ENCODE results near the gene STYXL2.

The STYXL2 gene

GRCh38 chr1:167119696-167120095 lies 25.8 kb downstream of the STYXL2 start:
- H3K27me3 ChIP-seq (ENCODE audit: insufficient read depth, poor library complexity, severe bottlenecking) = no peaks in the 10 kb centered on the region
- DNase-seq (ENCODE audit: low read depth in 1 of 2, low spot score in 1 of 2) = no peak
- no peak overlapping the region for H3K4me3 ChIP-seq (replicated peaks; ENCODE audit: insufficient read depth, low read length)
- no peak overlapping the region for H3K27ac ChIP-seq (replicated peaks)
- TF ChIP-seq POLR2AphosphoS5 (IDR thresholded peaks at IDR 0.05; ENCODE audit: low read depth) = no peak
- TF ChIP-seq, protein P1, sequence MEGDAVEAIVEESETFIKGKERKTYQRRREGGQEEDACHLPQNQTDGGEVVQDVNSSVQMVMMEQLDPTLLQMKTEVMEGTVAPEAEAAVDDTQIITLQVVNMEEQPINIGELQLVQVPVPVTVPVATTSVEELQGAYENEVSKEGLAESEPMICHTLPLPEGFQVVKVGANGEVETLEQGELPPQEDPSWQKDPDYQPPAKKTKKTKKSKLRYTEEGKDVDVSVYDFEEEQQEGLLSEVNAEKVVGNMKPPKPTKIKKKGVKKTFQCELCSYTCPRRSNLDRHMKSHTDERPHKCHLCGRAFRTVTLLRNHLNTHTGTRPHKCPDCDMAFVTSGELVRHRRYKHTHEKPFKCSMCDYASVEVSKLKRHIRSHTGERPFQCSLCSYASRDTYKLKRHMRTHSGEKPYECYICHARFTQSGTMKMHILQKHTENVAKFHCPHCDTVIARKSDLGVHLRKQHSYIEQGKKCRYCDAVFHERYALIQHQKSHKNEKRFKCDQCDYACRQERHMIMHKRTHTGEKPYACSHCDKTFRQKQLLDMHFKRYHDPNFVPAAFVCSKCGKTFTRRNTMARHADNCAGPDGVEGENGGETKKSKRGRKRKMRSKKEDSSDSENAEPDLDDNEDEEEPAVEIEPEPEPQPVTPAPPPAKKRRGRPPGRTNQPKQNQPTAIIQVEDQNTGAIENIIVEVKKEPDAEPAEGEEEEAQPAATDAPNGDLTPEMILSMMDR (IDR thresholded peaks at IDR 0.05; ENCODE audit: insufficient read depth, low read length) = no peak
- no peak for TF ChIP-seq SPI1 (IDR thresholded peaks at IDR 0.05; ENCODE audit: borderline replicate concordance, low read depth)
- no peak for TF ChIP-seq REST (IDR thresholded peaks at IDR 0.05; ENCODE audit: insufficient replicate concordance, low read depth)
- no peak for TF ChIP-seq GABPA (IDR thresholded peaks at IDR 0.05; ENCODE audit: low read depth)

DNA sequence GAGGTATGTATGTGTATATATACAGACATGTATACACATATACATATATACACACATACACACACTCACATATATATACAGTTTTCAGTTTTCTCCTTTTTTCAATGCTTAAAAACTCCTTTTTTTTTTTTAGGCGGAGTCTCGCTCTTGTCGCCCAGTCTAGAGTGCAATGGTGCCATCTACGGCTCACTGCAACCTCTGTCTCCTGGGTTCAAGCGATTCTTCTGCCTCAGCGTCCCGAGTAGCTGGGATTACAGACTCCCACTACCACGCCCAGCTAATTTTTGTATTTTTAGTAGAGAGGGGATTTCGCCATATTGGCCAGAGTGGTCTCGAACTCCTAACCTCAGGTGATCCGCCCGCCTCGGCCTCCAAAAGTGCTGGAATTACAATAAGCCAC lies 27.0 kb downstream of the STYXL2 start:
- H3K27ac ChIP-seq (replicated peaks) = no peak overlapping the region
- no peaks in the 10 kb centered on the region for H3K27me3 ChIP-seq (ENCODE audit: insufficient read depth, poor library complexity, severe bottlenecking)
- peak overlapping the region; percentile 30 for H3K4me3 ChIP-seq (replicated peaks; ENCODE audit: insufficient read depth, low read length)
- peak in 1 of 2 experiments; percentile 23 for DNase-seq (ENCODE audit: low read depth in 1 of 2, low spot score in 1 of 2)
- TF ChIP-seq GABPA (IDR thresholded peaks at IDR 0.05; ENCODE audit: low read depth) (no peak), REST (IDR thresholded peaks at IDR 0.05; ENCODE audit: insufficient replicate concordance, low read depth) (no peak), SPI1 (IDR thresholded peaks at IDR 0.05; ENCODE audit: borderline replicate concordance, low read depth) (no peak), POLR2AphosphoS5 (IDR thresholded peaks at IDR 0.05; ENCODE audit: low read depth) (no peak)
- TF ChIP-seq, protein P1 (IDR thresholded peaks at IDR 0.05; ENCODE audit: insufficient read depth, low read length) = no peak

DNA sequence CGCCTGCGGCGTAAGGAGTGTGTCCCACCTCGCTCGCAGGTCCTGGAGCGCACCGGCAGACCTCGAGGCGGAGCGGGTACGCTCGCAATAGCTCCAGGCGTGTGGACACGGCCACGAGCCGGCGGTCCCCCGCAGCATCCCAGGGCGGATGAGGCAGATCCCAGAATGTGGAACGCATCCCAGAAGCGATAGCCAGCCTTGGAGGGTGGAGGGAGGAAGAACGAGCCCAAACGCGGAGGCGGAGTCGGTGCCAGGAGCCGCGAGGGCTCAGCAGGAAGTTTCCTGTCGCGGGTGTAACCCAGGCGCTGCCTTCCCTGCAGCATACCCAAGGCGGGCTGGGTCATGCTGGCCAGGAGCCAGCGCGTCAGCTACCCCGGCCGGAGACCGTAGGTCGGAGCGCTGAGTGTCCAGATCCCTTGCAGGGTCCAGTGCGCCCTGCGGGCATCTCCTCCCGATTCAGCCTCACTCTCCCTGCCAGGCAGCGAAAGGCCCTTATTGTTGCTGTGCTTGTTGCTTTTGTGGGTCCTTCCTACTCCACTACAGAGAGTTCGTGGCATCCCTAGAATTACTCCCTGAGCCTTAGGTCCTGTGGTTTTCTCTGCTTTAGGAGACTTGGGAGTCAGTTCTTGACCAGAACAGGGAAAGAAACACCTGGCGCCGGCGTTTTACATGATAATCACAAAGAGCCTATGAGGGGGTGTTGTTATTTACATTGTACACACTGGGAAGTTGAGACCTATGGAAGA lies 27.7 kb downstream of the STYXL2 start:
- TF ChIP-seq, protein P1 (IDR thresholded peaks at IDR 0.05; ENCODE audit: insufficient read depth, low read length) = no peak
- TF ChIP-seq GABPA (IDR thresholded peaks at IDR 0.05; ENCODE audit: low read depth) = no peak
- no peak for TF ChIP-seq REST (IDR thresholded peaks at IDR 0.05; ENCODE audit: insufficient replicate concordance, low read depth)
- TF ChIP-seq SPI1 (IDR thresholded peaks at IDR 0.05; ENCODE audit: borderline replicate concordance, low read depth) = no peak
- no peak for TF ChIP-seq POLR2AphosphoS5 (IDR thresholded peaks at IDR 0.05; ENCODE audit: low read depth)
- peak in 1 of 2 experiments; percentile 24 for DNase-seq (ENCODE audit: low read depth in 1 of 2, low spot score in 1 of 2)
- Histone ChIP-seq H3K4me3 (replicated peaks; ENCODE audit: insufficient read depth, low read length) (peak overlapping the region; percentile 30), H3K27ac (replicated peaks) (no peak overlapping the region), H3K27me3 (ENCODE audit: insufficient read depth, poor library complexity, severe bottlenecking) (no peaks in the 10 kb centered on the region)

Measured in HL-60 (cell line).